H1 (cell line): ENCODE results near the gene MICOS13. TPM values are rescaled to one million over a fixed set of nuclear protein-coding genes. Genes with fewer than 3 reads are reported as not detected.

ENCODE experiments used
- CTCF ChIA-PET: fragments of 300-600 bp; sonication (Branson Sonifier 250); formaldehyde crosslinking; loops from one replicate; lab custom pipeline; 2021; ENCODE audit not compliant: partially characterized antibody; lab: Charles Lee
- POLR2A ChIA-PET: fragments of 300-600 bp; sonication (Branson Sonifier 250); formaldehyde crosslinking; loops from one replicate; lab custom pipeline; 2021; ENCODE audit warnings: inconsistent platforms; ENCODE audit not compliant: partially characterized antibody; lab: Charles Lee
- DNase-seq, 2 experiments: peaks; one replicate each; pipeline versions ENCODE4 v3.0.0 to v3.0.0-alpha.2; 2010 to 2022; ENCODE audit warnings: low spot score in 2 of 2, low read depth in 1 of 2, mixed read lengths in 1 of 2
- FAIRE-seq: peaks from 2 replicates; lab custom pipeline; 2011; peaks lifted over from hg19 to GRCh38; lab: Jason Lieb, UNC
- H2AFZ ChIP-seq: 2 replicates; pipeline ENCODE4 v1.8.1; 2012; ENCODE audit warnings: low read length, inconsistent platforms
- H2AK5ac ChIP-seq: 2 replicates; pipeline ENCODE4 v1.6.1; 2013; ENCODE audit warnings: low read depth, low read length
- H2BK120ac ChIP-seq: replicated peaks from 2 replicates; pipeline ENCODE3; 2013; ENCODE audit warnings: low read depth, low read length, inconsistent platforms
- H2BK12ac ChIP-seq: 2 replicates; pipeline ENCODE4 v1.6.1; 2013; ENCODE audit warnings: low read depth, low read length
- H2BK15ac ChIP-seq: 2 replicates; pipeline ENCODE4 v1.6.1; 2013; ENCODE audit warnings: low read length
- H2BK20ac ChIP-seq: 2 replicates; pipeline ENCODE4 v1.6.1; 2013; ENCODE audit warnings: low read length
- H2BK5ac ChIP-seq: 2 replicates; pipeline ENCODE4 v1.6.1; 2013; ENCODE audit warnings: low read depth, low read length
- H3K14ac ChIP-seq: 2 replicates; pipeline ENCODE4 v1.6.1; 2013; ENCODE audit warnings: inconsistent platforms; ENCODE audit not compliant: insufficient read length
- H3K18ac ChIP-seq: 2 replicates; pipeline ENCODE4 v1.6.1; 2013; ENCODE audit warnings: low read length; ENCODE audit errors: extremely low read depth
- H3K23ac ChIP-seq: 2 replicates; pipeline ENCODE4 v1.6.1; 2013; ENCODE audit warnings: inconsistent platforms; ENCODE audit not compliant: insufficient read length
- H3K23me2 ChIP-seq: 2 replicates; pipeline ENCODE4 v1.6.1; 2013; ENCODE audit warnings: low read depth, low read length
- H3K27ac ChIP-seq: 2 replicates; pipeline ENCODE4 v1.6.1; 2011; ENCODE audit warnings: low read depth, low read length, inconsistent platforms
- H3K27me3 ChIP-seq, 4 experiments: replicated peaks in 1 of 4; 1 replicate in 1 of 4; 2 replicates in 3 of 4; pipeline versions ENCODE4 v1.6.1 to v1.8.1; 2011 to 2013; ENCODE audit warnings: low read length in 3 of 4, mild to moderate bottlenecking in 3 of 4, inconsistent platforms in 2 of 4, mixed read lengths in 2 of 4, moderate library complexity in 1 of 4; ENCODE audit not compliant: control insufficient read depth in 3 of 4, insufficient read depth in 3 of 4; ENCODE audit errors: extremely low read depth in 1 of 4
- H3K36me3 ChIP-seq, 4 experiments: 2 replicates each; pipeline versions ENCODE4 v1.6.1 to v1.8.1; 2011 to 2013; ENCODE audit warnings: mild to moderate bottlenecking in 4 of 4, low read length in 3 of 4, moderate library complexity in 2 of 4, control low read depth in 1 of 4, inconsistent platforms in 1 of 4; ENCODE audit not compliant: insufficient read depth in 4 of 4, control insufficient read depth in 2 of 4
- H3K4ac ChIP-seq: replicated peaks from 2 replicates; pipeline ENCODE3; 2013; ENCODE audit warnings: low read length, low read depth, mixed read lengths, inconsistent platforms; ENCODE audit not compliant: insufficient read length
- H3K4me1 ChIP-seq, 4 experiments: replicated peaks in 1 of 4; 1 replicate in 1 of 4; 2 replicates in 3 of 4; pipeline versions ENCODE4 v1.6.1 to v1.8.1; 2011 to 2013; ENCODE audit warnings: low read length in 3 of 4, inconsistent platforms in 2 of 4, mixed read lengths in 1 of 4; ENCODE audit not compliant: insufficient read depth in 4 of 4, control insufficient read depth in 3 of 4
- H3K4me2 ChIP-seq, 2 experiments: 2 replicates each; pipeline versions ENCODE4 v1.6.1 to v1.8.1; 2011 to 2013; ENCODE audit warnings: low read depth in 2 of 2, low read length in 2 of 2, control low read depth in 1 of 2, inconsistent platforms in 1 of 2, mild to moderate bottlenecking in 1 of 2; ENCODE audit not compliant: insufficient read depth in 1 of 2
- H3K4me3 ChIP-seq, 4 experiments: fragments of 200-600, 300-600 bp in 1 of 4; sonication (generic), shearing (Covaris generic), sonication (Bioruptor Twin) in 1 of 4; 2 replicates each; pipeline versions ENCODE4 v1.5.1 to v1.8.1; 2011 to 2016; ENCODE audit warnings: low read length in 4 of 4, low read depth in 3 of 4, control low read depth in 2 of 4, inconsistent platforms in 2 of 4, mild to moderate bottlenecking in 2 of 4, mixed read lengths in 1 of 4, moderate library complexity in 1 of 4; ENCODE audit not compliant: insufficient read depth in 2 of 4; ENCODE audit errors: extremely low read depth in 1 of 4
- H3K56ac ChIP-seq: replicated peaks from 2 replicates; pipeline ENCODE3; 2013; ENCODE audit warnings: low read depth, mild to moderate bottlenecking, mixed read lengths, low read length, inconsistent platforms; ENCODE audit not compliant: insufficient read length
- H3K79me1 ChIP-seq: 2 replicates; pipeline ENCODE4 v1.6.1; 2013; ENCODE audit warnings: low read depth, low read length, control low read depth
- H3K79me2 ChIP-seq, 2 experiments: 2 replicates each; pipeline versions ENCODE4 v1.6.1 to v1.8.1; 2012 to 2013; ENCODE audit warnings: low read length in 2 of 2, mild to moderate bottlenecking in 2 of 2, inconsistent platforms in 1 of 2; ENCODE audit not compliant: insufficient read depth in 2 of 2, control insufficient read depth in 1 of 2
- H3K9ac ChIP-seq, 4 experiments: replicated peaks in 1 of 4; 1 replicate in 1 of 4; 2 replicates in 3 of 4; pipeline versions ENCODE4 v1.6.1 to v1.8.1; 2011 to 2013; ENCODE audit warnings: low read depth in 3 of 4, low read length in 3 of 4, control low read depth in 2 of 4, mild to moderate bottlenecking in 2 of 4, moderate library complexity in 2 of 4, inconsistent platforms in 1 of 4; ENCODE audit errors: extremely low read depth in 1 of 4
- H3K9me3 ChIP-seq, 2 experiments: 2 replicates each; pipeline versions ENCODE4 v1.6.1 to v1.8.1; 2012 to 2013; ENCODE audit warnings: mild to moderate bottlenecking in 2 of 2, moderate library complexity in 2 of 2, control low read depth in 1 of 2, inconsistent platforms in 1 of 2, low read depth in 1 of 2, low read length in 1 of 2, mixed read lengths in 1 of 2; ENCODE audit not compliant: insufficient read depth in 2 of 2
- H4K20me1 ChIP-seq, 2 experiments: replicated peaks in 1 of 2; 2 replicates each; pipeline versions ENCODE3 to v1.8.1; 2011 to 2013; ENCODE audit warnings: inconsistent platforms in 2 of 2, low read length in 2 of 2, mild to moderate bottlenecking in 1 of 2; ENCODE audit not compliant: insufficient read depth in 2 of 2, control insufficient read depth in 1 of 2
- H4K5ac ChIP-seq: 2 replicates; pipeline ENCODE4 v1.6.1; 2013; ENCODE audit warnings: low read length, low read depth, mixed read lengths, inconsistent platforms; ENCODE audit not compliant: insufficient read length
- H4K8ac ChIP-seq: 2 replicates; pipeline ENCODE4 v1.8.0; 2013; ENCODE audit warnings: mild to moderate bottlenecking, moderate library complexity, low read length, inconsistent platforms; ENCODE audit not compliant: insufficient read depth; ENCODE audit errors: extremely low read depth
- H4K91ac ChIP-seq: replicated peaks from 2 replicates; pipeline ENCODE3; 2013; ENCODE audit warnings: low read length, mixed read lengths, inconsistent platforms; ENCODE audit not compliant: insufficient read length
- CBX8 ChIP-seq: fragments of 300-800, 300-1000 bp; sonication (generic); IDR thresholded peaks from 2 replicates; pipeline ENCODE4 v1.7.1; 2016; ENCODE audit warnings: low read depth, low read length, borderline replicate concordance
- CEBPB ChIP-seq: IDR thresholded peaks from 2 replicates; pipeline ENCODE4 v1.6.1; 2012; ENCODE audit warnings: low read depth, low read length
- EP300 ChIP-seq, 2 experiments: IDR thresholded peaks; 1 replicate in 1 of 2; 2 replicates in 1 of 2; pipeline ENCODE4 v1.6.1; 2011 to 2012; ENCODE audit warnings: low read depth in 2 of 2, low read length in 2 of 2, mild to moderate bottlenecking in 2 of 2, borderline replicate concordance in 1 of 2, inconsistent platforms in 1 of 2, moderate library complexity in 1 of 2
- EZH2 ChIP-seq: fragments of 200-600 bp; sonication (generic); IDR thresholded peaks from 2 replicates; pipeline ENCODE4 v1.7.1; 2012; ENCODE audit warnings: low read depth, mild to moderate bottlenecking, moderate library complexity, low read length, inconsistent platforms; ENCODE audit not compliant: severe bottlenecking
- GABPA ChIP-seq: IDR thresholded peaks from 2 replicates; pipeline ENCODE4 v1.6.1; 2011; ENCODE audit warnings: mild to moderate bottlenecking, low read length, moderate library complexity, borderline replicate concordance; ENCODE audit not compliant: insufficient read depth
- MAFK ChIP-seq: IDR thresholded peaks from 2 replicates; pipeline ENCODE4 v1.6.1; 2012; ENCODE audit warnings: low read depth, mild to moderate bottlenecking, improper control_type of control experiment, low read length
- PHF8 ChIP-seq: fragments of 200-600 bp; sonication (generic); conservative IDR thresholded peaks from 2 replicates; pipeline ENCODE4 v1.7.1; 2012; ENCODE audit warnings: low read depth, mild to moderate bottlenecking, inconsistent platforms, low read length, moderate library complexity
- RXRA ChIP-seq: IDR thresholded peaks from 2 replicates; pipeline ENCODE4 v1.6.1; 2011; ENCODE audit warnings: low read depth, mild to moderate bottlenecking, low read length, moderate library complexity; ENCODE audit not compliant: insufficient read depth
- SAP30 ChIP-seq: fragments of 300-600 bp; sonication (generic); IDR thresholded peaks from 2 replicates; pipeline ENCODE4 v1.7.1; 2012; ENCODE audit warnings: low read length, moderate library complexity, mild to moderate bottlenecking, inconsistent platforms; ENCODE audit not compliant: insufficient read depth, insufficient replicate concordance
- SIN3A ChIP-seq, 2 experiments: IDR thresholded peaks in 1 of 2; conservative IDR thresholded peaks in 1 of 2; 2 replicates each; pipeline ENCODE4 v1.6.1; 2011 to 2012; ENCODE audit warnings: low read length in 2 of 2, improper control_type of control experiment in 1 of 2, low read depth in 1 of 2, mild to moderate bottlenecking in 1 of 2
- TBP ChIP-seq: IDR thresholded peaks from 2 replicates; pipeline ENCODE4 v1.6.1; 2011; ENCODE audit warnings: low read depth, low read length, improper control_type of control experiment
- WGBS, 2 experiments: shearing (Covaris generic) in 1 of 2; methylation state at CpG; one replicate each; pipeline versions ENCODE4 v1.1.6 to v1.1.7; 2013 to 2015; ENCODE audit warnings: low lambda C conversion rate in 2 of 2, mixed read lengths in 2 of 2, inconsistent platforms in 1 of 2, low coverage in 1 of 2, missing lambda C conversion rate in 1 of 2; ENCODE audit not compliant: insufficient replicate concordance in 2 of 2, insufficient coverage in 1 of 2, insufficient read length in 1 of 2; ENCODE audit errors: extremely low coverage in 1 of 2, missing lambda C conversion rate in 1 of 2; 5-methylcytosine and 5-hydroxymethylcytosine counted together
- polyA plus RNA-seq, 7 experiments: library from polyadenylated mRNA; depleted of rRNA in 3 of 7; stranded (reverse) in 5 of 7; unstranded in 2 of 7; fragments of >200 nt in 5 of 7; fragments of 200-250 nt in 2 of 7; gene quantifications; 1 replicate in 5 of 7; 2 replicates in 1 of 7; 4 replicates in 1 of 7; pipeline versions ENCODE4 v1.2.1 to v1.2.3, GENCODE V29; 2011 to 2013; ENCODE audit warnings: missing spikeins in 2 of 7, mixed read lengths in 2 of 7
- total RNA-seq: library from RNA; stranded (reverse); fragmentation: NEBNext Ultra II Directional; extraction: Animal tissue kit (Norgen Biotek cat#: 25700); gene quantifications from 2 replicates; pipeline ENCODE4 v1.2.1, GENCODE V29; 2021

The MICOS13 gene
- total and polyA plus RNA-seq, 2 of the 8 experiments (the other 6 are each of a cell fraction or from before 2014, with no cell fraction given), result 17.3 to 36.1 TPM

DNA sequence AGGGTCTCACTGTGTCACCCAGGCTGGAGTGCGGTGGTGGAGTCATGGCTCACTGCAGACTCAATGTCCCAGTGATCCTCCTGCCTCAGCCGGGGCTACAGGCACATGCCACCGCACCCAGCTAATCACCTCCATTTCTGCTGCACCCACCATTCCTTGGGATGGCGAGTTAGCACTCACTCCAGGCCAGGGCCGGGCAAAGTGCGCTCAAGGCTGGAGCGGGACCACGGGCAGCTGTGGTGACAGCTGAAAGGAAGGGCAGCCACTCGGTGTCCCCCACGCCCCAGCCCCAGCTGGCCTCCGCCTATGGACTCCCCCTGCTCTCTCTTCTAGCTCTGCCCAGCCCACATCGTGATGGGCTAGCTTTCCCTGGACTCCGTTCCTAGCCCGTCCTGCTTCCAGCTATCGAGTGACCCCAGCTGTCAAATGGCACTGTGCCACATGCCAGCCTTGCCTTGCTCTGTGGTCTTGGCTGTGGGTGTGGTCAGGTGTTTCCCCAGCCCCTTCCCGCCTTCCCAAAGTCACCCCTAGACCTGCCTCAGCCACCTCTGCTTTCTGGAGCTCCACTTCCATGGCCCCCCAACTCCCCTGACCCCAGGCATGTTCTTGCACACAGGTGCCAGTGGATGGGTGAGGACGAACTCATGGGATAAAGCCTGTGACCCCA, 4.1 kb downstream of the MICOS13 start:
- peaks cover 0 to 8% (median 2%) of the 10 kb centered on the region in 4 experiments; a peak in 5 of 7 replicates for H3K4me1 ChIP-seq
- H4K8ac ChIP-seq, result no peak overlapping the region; the same call in 1 of the 2 replicates
- no peak overlapping the region for H2BK120ac ChIP-seq
- H2BK5ac ChIP-seq, result no peak overlapping the region
- WGBS, 2 experiments, result 92% methylated on average over 16 of the region's 17 CpGs; no CpG with 5 or more reads in 1 of the 2 experiments
- no peak overlapping the region for H2AFZ ChIP-seq
- no peak overlapping the region for H3K4me3 ChIP-seq
- H4K5ac ChIP-seq, result no peak overlapping the region
- FAIRE-seq (no peak), DNase-seq (no peak)
- no peaks in the 10 kb centered on the region for H3K9me3 ChIP-seq
- no peak overlapping the region for H3K23ac ChIP-seq
- H3K4me2 ChIP-seq, result no peak overlapping the region
- peaks cover 0 to 2% (median 0%) of the 10 kb centered on the region in 4 experiments; a peak in 1 of 8 replicates for H3K36me3 ChIP-seq
- H2AK5ac ChIP-seq, result no peak overlapping the region
- peaks cover 0 to 3% of the 10 kb centered on the region in 2 experiments for H4K20me1 ChIP-seq
- H3K4ac ChIP-seq, result peak overlapping the region; percentile 69
- no peak overlapping the region for H3K56ac ChIP-seq
- H2BK12ac ChIP-seq, result no peak overlapping the region
- ChIA-PET CTCF (interaction anchor here (0.6 to 3.0 kb wide), 2 partner anchors 10 to 13 kb away, joined by 3 to 26 read pairs; partner anchors contain the start of gene RPL36), POLR2A (interaction anchor here (0.7 to 4.1 kb wide), 5 partner anchors 10 to 55 kb away, joined by 3 to 51 read pairs (median 8); partner anchors contain the start of genes RPL36, SAFB and SAFB2)
- H3K27ac ChIP-seq, result no peak overlapping the region
- H3K23me2 ChIP-seq, result peaks cover 17% of the 10 kb centered on the region; the same call in 1 of the 2 replicates
- no peak overlapping the region for H4K91ac ChIP-seq
- H3K14ac ChIP-seq, result no peak overlapping the region
- H3K27me3 ChIP-seq, result no peaks in the 10 kb centered on the region
- no peak overlapping the region for H3K18ac ChIP-seq
- H3K79me1 ChIP-seq, result peaks cover 3% of the 10 kb centered on the region; the same call in 1 of the 2 replicates
- no peak overlapping the region for H2BK15ac ChIP-seq
- H3K79me2 ChIP-seq, result no peaks in the 10 kb centered on the region
- no peak overlapping the region for H3K9ac ChIP-seq
- no peak overlapping the region for H2BK20ac ChIP-seq
- TF ChIP-seq SAP30, result no peak
- TF ChIP-seq EP300 (IDR thresholded peaks at IDR 0.05; ENCODE audit: borderline replicate concordance in 1 of 2, low read depth in 2 of 2, low read length in 2 of 2), result no peak
- TF ChIP-seq PHF8, result no peak
- TF ChIP-seq MAFK, result no peak
- TF ChIP-seq EZH2, result no peak
- no peak for TF ChIP-seq RXRA
- no peak for TF ChIP-seq SIN3A (conservative IDR thresholded peaks at IDR 0.05 in 1 of 2, IDR thresholded peaks at IDR 0.05 in 1 of 2; ENCODE audit: low read depth in 1 of 2, low read length in 2 of 2)
- TF ChIP-seq GABPA, result no peak
- no peak for TF ChIP-seq CEBPB
- TF ChIP-seq TBP, result no peak
- no peak for TF ChIP-seq CBX8
